GM19395 (cell line): Measurements from ENCODE around the gene CAMK1D.
A peak's percentile ranks its signal among the peaks of the same experiment; 100 is the strongest.

Experiments
- ATAC-seq: cut with Tn5 transposase; IDR thresholded peaks from one replicate; pipeline ENCODE4 v1.9.1; 2021; ENCODE audit warnings: mild to moderate bottlenecking, moderate library complexity; ENCODE audit not compliant: unreplicated experiment

The CAMK1D gene

GRCh38 chr10:12587451-12587888, 238.1 kb downstream of the CAMK1D start:
- ATAC-seq, result no peak

GRCh38 chr10:12588091-12588860, 238.9 kb downstream of the CAMK1D start:
- peak; percentile 68 for ATAC-seq

GRCh38 chr10:12589291-12589690, 239.9 kb downstream of the CAMK1D start:
- ATAC-seq, result no peak

- ATAC-seq, result no peak
These were observed 240.4 kb downstream of the CAMK1D start for GRCh38 chr10:12589791-12590190.

GRCh38 chr10:12590675-12591659, 241.6 kb downstream of the CAMK1D start:
- ATAC-seq, result no peak

GRCh38 chr10:12592967-12593366, 243.6 kb downstream of the CAMK1D start:
- ATAC-seq, result no peak

- no peak for ATAC-seq
These were observed 245.1 kb downstream of the CAMK1D start for GRCh38 chr10:12594448-12594944.

- no peak for ATAC-seq
These were observed 246.7 kb downstream of the CAMK1D start for GRCh38 chr10:12595936-12596576.

- ATAC-seq, result no peak
These were observed 247.8 kb downstream of the CAMK1D start for GRCh38 chr10:12597176-12597575.

GRCh38 chr10:12597788-12598765, 248.7 kb downstream of the CAMK1D start:
- ATAC-seq, result no peak

- no peak for ATAC-seq
These were observed 251.3 kb downstream of the CAMK1D start for GRCh38 chr10:12600652-12601051.

- no peak for ATAC-seq
These were observed 253.2 kb downstream of the CAMK1D start for GRCh38 chr10:12602521-12602920.

GRCh38 chr10:12603766-12604470, 254.6 kb downstream of the CAMK1D start:
- no peak for ATAC-seq

- ATAC-seq, result peak; percentile 80
These were observed 256.4 kb downstream of the CAMK1D start for GRCh38 chr10:12605580-12606405.

GRCh38 chr10:12606461-12606860, 257.1 kb downstream of the CAMK1D start:
- no peak for ATAC-seq

- ATAC-seq, result no peak
These were observed 259.4 kb downstream of the CAMK1D start for GRCh38 chr10:12608761-12609160.

- no peak for ATAC-seq
These were observed 260.1 kb downstream of the CAMK1D start for GRCh38 chr10:12609435-12609834.

- no peak for ATAC-seq
These were observed 263.8 kb downstream of the CAMK1D start for GRCh38 chr10:12613136-12613535.
